ENCODE measurements around the gene RLN3. TPM values are rescaled to one million over a fixed set of nuclear protein-coding genes. Genes with fewer than 3 reads are reported as not detected.

The RLN3 gene
- total and polyA plus RNA-seq, 2 experiments from 2014 or later = not detected

DNA sequence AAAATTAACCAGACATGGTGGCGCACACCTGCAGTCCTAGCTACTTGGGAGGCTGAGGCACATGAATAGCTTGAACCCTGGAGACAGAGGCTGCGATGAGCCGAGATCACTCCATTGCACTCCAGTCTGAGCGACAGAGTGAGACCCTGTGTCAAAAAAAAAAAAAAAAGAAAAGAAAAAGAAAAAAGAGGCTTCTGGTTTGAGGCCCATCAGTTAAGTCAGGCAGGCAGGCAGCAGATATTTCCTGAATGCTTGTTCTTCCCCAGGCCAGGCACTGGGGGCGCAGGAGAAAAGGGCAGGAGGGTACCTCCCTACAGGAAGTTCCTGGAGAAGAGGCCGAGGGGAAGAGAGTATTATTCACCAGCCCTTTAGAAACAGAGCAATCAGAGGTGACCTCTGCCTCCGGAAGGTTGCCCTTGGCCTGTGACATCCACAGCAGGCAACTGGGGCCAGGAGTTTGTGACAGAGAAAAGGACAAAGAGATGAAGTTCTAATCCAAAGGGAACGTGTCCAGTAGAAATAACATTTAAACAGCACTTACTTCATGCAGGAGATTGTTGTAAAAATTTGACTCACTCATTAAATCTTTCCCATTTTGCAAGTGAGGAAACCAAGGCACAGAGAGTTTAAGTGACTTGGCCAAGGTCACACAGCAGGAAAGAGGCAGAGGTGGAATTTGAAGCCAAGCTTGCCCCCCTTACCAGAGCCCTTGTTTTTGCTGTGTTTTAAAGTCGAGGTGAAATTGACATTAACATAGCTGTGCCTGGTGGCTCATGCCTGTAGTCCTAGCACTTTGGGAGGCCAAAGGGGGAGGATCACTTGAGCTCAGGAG, 4.3 kb upstream of the RLN3 start:
- DNase-seq (ENCODE audit: low spot score) (peak; percentile 90), ATAC-seq (peak; percentile 98)
- 0 out of 2 replicates have a peak, but pooled peaks cover 9% of the 10 kb centered on the region for H3F3A ChIP-seq (replicated peaks; ENCODE audit: low read depth)
- peak overlapping the region; percentile 45; the same call in 1 of the 2 replicates for H2AFZ ChIP-seq
- H3K27me3 Mint-ChIP-seq (ENCODE audit: insufficient read depth, low read depth, poor library complexity) = peaks cover 3% of the 10 kb centered on the region
- no peaks in the 10 kb centered on the region for H3K4me1 ChIP-seq (ENCODE audit: insufficient read depth)
- H3K27ac ChIP-seq (ENCODE audit: low read depth) = 0 out of 2 replicates have a peak overlapping the region, but pooled peaks have one; percentile 22
- H3K9me3 Mint-ChIP-seq = no peaks in the 10 kb centered on the region
- no peaks in the 10 kb centered on the region for H3K36me3 ChIP-seq (ENCODE audit: insufficient read depth)
- no peaks in the 10 kb centered on the region for H3K9me2 ChIP-seq (ENCODE audit: insufficient read depth)
- no peaks in the 10 kb centered on the region for H4K20me1 ChIP-seq (replicated peaks; ENCODE audit: insufficient read depth)
- no peaks in the 10 kb centered on the region for H3K36me3 Mint-ChIP-seq (ENCODE audit: low read depth)
- no peak overlapping the region for H3K4me2 ChIP-seq
- TF ChIP-seq ZNF462 (CRISPR knock-in tag; IDR thresholded peaks at IDR 0.05) (no peak), CREB1 (CRISPR knock-in tag; IDR thresholded peaks at IDR 0.05; ENCODE audit: low read depth) (no peak), ZNF331 (CRISPR knock-in tag; IDR thresholded peaks at IDR 0.05; ENCODE audit: low read depth) (no peak), NANOG (IDR thresholded peaks at IDR 0.05; ENCODE audit: borderline replicate concordance) (no peak), STAT1 (IDR thresholded peaks at IDR 0.05; ENCODE audit: unreplicated experiment) (no peak), POLR2AphosphoS5 (IDR thresholded peaks at IDR 0.05; ENCODE audit: low read depth) (no peak), EZH2phosphoT487 (IDR thresholded peaks at IDR 0.05; ENCODE audit: unreplicated experiment) (no peak), REST (IDR thresholded peaks at IDR 0.05; ENCODE audit: unreplicated experiment) (no peak), EZH2 (IDR thresholded peaks at IDR 0.05; ENCODE audit: low read depth, unreplicated experiment) (no peak), JUNB (IDR thresholded peaks at IDR 0.05; ENCODE audit: unreplicated experiment) (no peak), ZNF114 (CRISPR knock-in tag; IDR thresholded peaks at IDR 0.05) (no peak)
- TF ChIP-seq, protein P1, sequence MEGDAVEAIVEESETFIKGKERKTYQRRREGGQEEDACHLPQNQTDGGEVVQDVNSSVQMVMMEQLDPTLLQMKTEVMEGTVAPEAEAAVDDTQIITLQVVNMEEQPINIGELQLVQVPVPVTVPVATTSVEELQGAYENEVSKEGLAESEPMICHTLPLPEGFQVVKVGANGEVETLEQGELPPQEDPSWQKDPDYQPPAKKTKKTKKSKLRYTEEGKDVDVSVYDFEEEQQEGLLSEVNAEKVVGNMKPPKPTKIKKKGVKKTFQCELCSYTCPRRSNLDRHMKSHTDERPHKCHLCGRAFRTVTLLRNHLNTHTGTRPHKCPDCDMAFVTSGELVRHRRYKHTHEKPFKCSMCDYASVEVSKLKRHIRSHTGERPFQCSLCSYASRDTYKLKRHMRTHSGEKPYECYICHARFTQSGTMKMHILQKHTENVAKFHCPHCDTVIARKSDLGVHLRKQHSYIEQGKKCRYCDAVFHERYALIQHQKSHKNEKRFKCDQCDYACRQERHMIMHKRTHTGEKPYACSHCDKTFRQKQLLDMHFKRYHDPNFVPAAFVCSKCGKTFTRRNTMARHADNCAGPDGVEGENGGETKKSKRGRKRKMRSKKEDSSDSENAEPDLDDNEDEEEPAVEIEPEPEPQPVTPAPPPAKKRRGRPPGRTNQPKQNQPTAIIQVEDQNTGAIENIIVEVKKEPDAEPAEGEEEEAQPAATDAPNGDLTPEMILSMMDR (conservative IDR thresholded peaks at IDR 0.05; ENCODE audit: low read depth in 2 of 2) = peak; percentile 73 to 75
- TF ChIP-seq, protein P2, sequence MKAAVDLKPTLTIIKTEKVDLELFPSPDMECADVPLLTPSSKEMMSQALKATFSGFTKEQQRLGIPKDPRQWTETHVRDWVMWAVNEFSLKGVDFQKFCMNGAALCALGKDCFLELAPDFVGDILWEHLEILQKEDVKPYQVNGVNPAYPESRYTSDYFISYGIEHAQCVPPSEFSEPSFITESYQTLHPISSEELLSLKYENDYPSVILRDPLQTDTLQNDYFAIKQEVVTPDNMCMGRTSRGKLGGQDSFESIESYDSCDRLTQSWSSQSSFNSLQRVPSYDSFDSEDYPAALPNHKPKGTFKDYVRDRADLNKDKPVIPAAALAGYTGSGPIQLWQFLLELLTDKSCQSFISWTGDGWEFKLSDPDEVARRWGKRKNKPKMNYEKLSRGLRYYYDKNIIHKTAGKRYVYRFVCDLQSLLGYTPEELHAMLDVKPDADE (IDR thresholded peaks at IDR 0.05) = peak; percentile 43; the same call in 1 of the 2 replicates
- H3K4me3 Mint-ChIP-seq = no peak overlapping the region; the same call in 2 of the 3 replicates
- H3K27me3 ChIP-seq (ENCODE audit: insufficient read depth) = no peaks in the 10 kb centered on the region
- H3K4me3 ChIP-seq = no peak overlapping the region
- peaks cover 4% of the 10 kb centered on the region; the same call in 2 of the 3 replicates for H3K4me1 Mint-ChIP-seq
- peak overlapping the region; percentile 92 for H3K27ac Mint-ChIP-seq
- no peaks in the 10 kb centered on the region for H3K79me2 ChIP-seq (replicated peaks; ENCODE audit: insufficient read depth)
